ENCODE measurements around the gene ALOX5AP.

- no peak for TF ChIP-seq CTCF (IDR thresholded peaks at IDR 0.05; ENCODE audit: poor library complexity)
- no peak for TF ChIP-seq EZH2phosphoT487 (IDR thresholded peaks at IDR 0.05; ENCODE audit: low read depth, severe bottlenecking, unreplicated experiment)
- TF ChIP-seq EZH2 (IDR thresholded peaks at IDR 0.05; ENCODE audit: borderline replicate concordance) = no peak
Observed at GRCh38 chr13:30719525-30719914, 15.8 kb upstream of the ALOX5AP start.
